NCI-H526 treated with DMSO at 0.1 percent for 48 hours (cell line): ENCODE data around the gene OPRM1.

ENCODE experiments used
- DNase-seq: peaks from one replicate; lab custom pipeline; 2025; lab: John Stamatoyannopoulos, UW

The OPRM1 gene

GRCh38 chr6:154086510-154086909 lies 47.5 kb downstream of the OPRM1 start:
- no peak for DNase-seq

GRCh38 chr6:154092326-154092962 lies 53.4 kb downstream of the OPRM1 start:
- DNase-seq = no peak

DNA sequence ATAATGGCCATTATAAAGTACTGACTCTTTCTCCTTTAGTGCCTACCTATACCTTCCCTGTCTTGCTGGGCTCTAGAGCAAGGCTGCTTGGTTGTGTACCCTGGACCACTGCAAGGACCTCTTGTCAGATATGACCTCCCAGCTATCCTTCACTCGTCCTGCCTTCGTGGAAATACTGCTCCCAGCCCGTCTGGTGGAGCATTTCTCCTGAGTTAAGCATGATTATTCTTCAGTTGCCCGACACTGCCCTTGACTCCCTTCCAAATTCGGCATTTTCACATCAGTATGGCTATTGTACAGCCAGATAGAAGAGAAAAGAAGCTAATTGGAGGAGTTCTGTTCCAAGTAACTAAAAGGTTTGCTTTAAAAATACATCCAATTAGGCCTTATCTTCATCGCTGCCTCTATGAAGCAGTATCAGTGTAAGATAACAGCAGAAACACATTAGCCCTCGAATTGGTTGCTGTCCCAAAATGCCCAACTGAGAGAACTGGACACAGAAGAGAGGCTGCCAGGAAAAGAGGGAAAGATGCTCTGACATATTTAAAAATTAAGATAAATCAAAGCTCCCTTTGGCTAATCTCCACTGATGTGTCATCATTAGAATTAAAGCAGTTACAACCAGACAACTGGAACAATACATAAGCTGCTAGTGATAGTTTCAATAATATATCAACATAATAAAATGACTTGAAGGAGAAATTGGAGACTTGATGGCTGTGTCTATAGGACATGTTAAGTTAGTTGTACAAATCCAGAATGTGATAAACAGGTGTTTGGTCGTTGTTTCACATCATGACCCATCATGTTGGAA lies 54.4 kb downstream of the OPRM1 start:
- no peak for DNase-seq

DNA sequence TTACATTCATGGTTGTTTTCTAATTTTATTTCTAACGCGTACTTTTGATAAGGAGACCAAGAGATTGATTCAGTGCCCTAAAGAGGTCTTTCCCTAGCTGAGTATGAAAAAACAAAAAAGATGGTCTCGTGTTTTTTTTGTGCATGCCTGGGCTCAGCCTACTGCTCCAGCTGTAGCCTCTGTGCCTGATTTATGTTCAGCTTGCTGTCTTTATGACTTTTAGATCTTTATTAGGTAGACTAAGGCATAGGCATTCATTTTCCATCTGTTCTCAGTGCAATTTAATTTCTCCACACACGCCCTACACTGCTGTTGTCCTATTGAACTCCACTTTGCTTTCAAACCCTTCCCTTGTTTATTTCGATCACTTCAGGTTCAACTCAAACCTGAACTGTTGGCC lies 56.5 kb downstream of the OPRM1 start:
- DNase-seq = no peak

GRCh38 chr6:154096316-154096715 lies 57.3 kb downstream of the OPRM1 start:
- DNase-seq = no peak

GRCh38 chr6:154096834-154097233 lies 57.8 kb downstream of the OPRM1 start:
- DNase-seq = no peak

DNA sequence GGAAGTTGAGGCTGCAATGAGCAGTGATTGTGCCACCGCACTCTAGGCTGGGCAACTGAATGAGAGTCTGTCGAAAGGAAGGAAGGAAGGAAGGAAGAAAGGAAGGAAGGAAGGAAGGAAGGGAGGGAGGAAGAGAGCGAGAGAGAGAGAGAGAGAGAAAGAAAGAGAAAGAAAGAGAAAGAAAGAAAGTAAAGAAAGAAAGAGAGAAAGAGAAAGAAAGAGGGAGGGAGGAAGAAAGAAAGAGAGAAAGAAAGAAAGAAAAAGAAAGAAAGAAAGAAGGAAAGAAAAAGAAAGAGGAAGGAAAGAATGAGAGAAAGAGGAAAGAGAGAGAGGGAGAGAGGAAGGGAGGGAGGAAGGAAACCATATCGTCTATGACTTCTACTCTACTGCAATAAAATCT lies 60.2 kb downstream of the OPRM1 start:
- no peak for DNase-seq

- no peak for DNase-seq
Observed at GRCh38 chr6:154106251-154106650, 67.2 kb downstream of the OPRM1 start.

DNA sequence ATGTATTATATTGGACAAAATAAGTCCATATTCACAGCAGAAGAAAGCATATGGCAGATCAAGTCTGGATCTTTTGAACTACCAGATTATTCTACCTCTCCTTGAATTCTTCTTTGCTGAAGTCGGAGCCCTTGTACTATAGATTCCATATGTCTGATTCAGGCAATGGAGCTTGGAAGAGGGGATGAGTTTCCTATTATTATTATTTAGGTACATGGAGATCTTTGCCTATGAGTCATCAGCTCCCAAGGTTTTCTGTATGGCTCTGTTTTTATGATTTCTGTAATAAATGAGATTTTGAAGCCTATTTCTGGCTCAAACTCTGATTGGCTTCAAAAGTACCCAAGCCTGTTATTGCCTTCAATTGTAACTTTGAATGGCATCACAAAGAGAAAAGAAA lies 72.0 kb downstream of the OPRM1 start:
- no peak for DNase-seq

DNA sequence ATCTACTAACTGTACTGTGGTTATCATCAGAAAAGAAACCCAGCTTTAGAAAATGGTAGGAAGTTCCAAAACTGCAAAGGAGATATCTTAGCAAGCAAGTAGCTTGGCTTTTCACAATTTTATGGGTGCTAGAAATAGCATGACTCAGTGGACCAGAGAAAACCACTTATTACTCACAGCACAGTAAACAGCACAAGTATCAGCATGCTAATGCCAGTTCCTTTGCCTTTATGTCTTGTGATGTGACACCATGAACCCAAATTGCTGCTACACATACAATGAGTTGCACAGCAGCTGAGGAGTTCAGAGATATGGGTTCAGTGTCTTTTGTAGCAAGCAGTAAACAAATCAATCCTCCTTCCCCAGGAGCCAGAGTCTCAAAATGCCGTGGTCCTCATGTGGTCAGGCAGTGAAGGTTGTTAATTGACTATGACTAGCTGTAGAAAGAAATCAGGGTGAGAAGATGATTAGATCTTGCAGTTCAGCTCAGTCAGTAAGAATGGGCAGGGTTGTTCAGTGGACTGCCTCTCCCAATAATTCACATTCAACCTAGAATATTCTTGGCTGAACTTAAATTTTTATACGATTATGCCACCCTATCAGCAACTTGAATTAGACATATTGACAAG lies 73.3 kb downstream of the OPRM1 start:
- no peak for DNase-seq

DNA sequence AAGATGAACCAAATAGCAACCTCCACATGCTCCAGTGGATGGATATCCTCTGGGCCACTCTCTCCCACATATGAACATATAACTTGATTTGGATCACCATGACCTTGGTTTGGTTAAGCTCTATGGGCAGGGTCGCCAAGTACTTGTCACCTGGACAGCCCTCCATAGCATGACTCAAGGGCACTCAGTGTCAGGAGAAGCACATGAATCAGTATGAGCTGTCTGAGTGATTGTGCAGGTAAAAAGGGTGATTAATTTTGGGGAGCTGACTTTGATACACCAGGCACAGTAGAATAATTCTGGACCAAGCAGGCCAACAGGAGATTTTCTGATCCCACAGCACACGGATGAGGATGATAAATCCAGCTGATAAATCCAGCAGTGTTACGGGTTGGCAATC lies 74.4 kb downstream of the OPRM1 start:
- DNase-seq = no peak

DNA sequence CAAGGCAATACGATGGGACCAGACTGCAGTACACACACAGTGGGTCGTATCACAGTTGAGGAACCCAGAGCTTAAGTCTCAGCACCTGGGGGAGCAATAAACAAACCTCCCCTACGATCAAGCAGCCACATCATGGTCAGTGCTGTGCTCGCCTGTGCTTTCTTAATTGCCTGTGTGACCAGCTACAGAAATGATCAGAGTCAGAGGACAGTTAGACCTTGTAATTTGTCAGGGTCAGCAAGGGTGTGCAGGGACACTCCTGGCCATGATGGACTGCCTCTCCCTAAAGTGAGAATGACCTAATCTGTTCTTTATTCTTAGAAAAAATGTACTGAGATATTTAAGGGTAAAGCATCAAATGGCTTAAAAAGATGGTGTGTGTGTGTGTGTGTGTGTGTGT lies 78.4 kb downstream of the OPRM1 start:
- no peak for DNase-seq

DNA sequence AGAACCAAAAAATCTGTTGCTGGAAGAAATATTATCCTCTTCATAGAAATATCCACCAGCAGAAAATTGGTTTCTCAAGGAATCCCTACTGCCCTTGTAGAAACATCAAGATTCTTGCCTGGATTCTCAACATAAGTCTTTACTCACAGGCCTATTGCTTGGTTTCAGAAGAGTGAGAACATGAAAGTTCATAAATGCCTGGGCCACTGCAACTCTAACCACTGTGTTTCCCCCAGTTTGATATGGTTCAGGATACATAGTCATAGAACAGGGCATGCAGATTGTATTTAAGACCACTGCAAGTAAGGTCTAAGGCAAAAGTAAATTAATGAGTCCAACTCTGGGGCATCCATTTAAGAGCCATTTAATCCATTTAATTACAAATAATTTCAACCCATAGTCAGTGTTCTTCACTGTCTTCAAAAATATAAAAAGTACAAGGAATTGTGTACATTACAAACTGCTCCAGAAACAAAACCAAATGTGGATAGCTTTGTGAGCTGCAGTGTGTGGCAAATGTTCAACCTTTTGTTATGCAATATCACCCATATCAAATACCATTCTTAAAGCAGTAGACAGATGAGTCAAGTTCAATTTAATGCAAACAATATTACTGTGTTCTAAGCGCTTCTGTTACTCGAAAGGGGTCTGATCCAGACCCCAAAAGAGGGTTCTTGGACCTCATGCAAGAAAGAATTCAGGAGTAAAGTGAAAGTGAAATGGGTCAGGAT lies 83.3 kb downstream of the OPRM1 start:
- DNase-seq = no peak

DNA sequence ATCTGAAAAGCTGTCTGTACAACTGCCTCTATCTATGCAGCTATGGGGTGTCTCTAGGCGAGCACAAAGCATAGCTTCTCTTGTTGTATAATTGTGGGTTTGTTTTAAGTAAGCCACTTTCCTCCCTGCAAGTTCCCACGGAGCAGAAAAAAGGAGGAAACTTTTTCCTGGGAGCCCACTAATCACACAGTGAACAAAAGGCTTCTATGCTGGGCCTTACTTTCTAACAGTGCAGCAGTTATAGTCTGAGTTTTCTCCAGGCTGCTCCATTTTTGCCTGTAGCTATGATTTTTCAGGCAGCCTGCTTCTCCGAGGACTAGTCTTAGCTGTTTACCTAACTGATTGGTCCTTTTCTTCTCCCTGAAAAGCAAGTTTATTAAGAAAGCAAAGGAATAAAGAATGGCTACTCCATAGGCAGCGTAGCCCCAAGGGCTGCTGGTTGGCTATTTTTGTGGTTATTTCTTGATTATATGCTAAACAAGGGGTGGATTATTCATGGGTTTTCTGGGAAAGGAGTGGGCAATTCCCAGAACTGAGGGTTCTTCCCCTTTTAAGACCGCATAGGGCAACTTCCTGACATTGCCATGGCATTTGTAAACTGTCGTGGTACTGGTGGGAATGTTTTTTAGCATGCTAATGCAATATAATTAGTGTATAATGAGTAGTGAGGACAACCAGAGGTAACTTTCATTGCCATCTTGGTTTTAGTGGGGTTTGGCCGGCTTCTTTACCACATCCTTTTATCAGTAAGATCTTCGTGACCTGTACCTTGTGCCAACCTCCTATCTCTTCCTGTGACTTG lies 84.3 kb downstream of the OPRM1 start:
- DNase-seq = no peak

- no peak for DNase-seq
Observed at GRCh38 chr6:154125421-154125820, 86.4 kb downstream of the OPRM1 start.

DNA sequence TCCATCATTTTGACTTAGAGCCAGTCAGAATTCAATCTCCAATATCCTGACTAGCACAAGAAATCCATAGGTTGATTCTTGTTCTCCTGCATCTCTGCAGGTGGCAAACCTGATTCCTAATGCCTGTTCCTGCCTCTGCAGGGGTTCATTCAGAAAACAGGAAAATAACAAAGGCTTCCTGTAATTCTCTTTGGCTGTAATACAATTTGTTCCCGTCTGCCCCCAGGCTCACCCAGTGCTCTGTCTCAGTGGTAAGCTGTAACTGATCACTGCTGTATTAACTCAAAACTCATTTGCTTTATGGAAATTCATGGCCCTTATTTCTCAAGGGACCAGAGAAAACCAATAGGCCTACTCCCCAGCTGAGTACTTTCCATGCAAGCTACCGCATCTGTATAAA lies 88.6 kb downstream of the OPRM1 start:
- peak; percentile 86 for DNase-seq

- DNase-seq = no peak
Observed at GRCh38 chr6:154134471-154135147, 95.6 kb downstream of the OPRM1 start.

- no peak for DNase-seq
Observed at GRCh38 chr6:154138793-154139192, 99.8 kb downstream of the OPRM1 start.

DNA sequence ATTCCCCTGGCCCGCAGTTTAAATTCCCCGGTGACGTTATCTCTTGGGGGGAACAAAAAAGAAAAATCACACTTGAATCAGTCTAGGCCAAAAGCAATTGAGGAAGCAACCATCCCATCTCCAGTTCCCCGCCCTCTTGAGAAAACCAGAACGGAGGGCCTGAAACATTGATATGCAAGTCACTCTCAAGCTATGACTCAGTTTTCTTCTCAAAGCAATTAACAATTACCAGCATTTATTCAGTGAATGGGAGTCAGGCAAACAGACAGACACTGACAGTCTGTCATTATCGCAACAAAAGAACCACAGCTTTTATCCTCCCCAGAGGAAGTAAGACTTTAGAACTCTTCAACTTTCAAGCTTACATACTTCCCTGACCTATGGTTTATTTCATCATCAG lies 100.9 kb downstream of the OPRM1 start:
- DNase-seq = no peak

- no peak for DNase-seq
Observed at GRCh38 chr6:154140743-154141142, 101.7 kb downstream of the OPRM1 start.

DNA sequence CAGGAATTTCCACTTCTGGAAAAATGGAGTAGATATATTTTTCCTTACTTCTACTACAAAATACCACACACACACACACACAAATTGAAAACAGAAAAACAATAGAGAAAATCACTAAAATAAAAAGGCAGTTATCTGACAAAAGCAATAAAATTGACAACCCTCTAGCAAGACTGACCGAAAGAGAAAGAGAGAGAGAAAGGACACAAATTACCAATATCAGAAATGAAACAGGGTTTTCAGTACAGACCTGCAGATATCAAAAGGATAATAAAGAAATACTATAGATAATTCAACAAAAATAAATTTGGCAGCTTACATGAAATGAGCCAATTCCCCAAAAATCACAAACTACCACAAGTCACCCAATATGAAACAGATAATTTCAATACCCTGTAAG lies 104.7 kb downstream of the OPRM1 start:
- DNase-seq = no peak
